OCI-LY1 (cell line): Measurements from ENCODE around the gene HDAC8.

ENCODE experiments used
- CTCF ChIP-seq: fragments of 200-600 bp; sonication (generic), shearing (Covaris generic); IDR thresholded peaks from 2 replicates; pipeline ENCODE4 v1.5.1; 2017; ENCODE audit warnings: mild to moderate bottlenecking, antibody characterized with exemption, low read length, moderate library complexity, mixed read lengths
- EZH2 ChIP-seq: fragments of 200-600 bp; sonication (generic), shearing (Covaris generic); IDR thresholded peaks from 2 replicates; pipeline ENCODE4 v1.8.0; 2017; ENCODE audit warnings: borderline replicate concordance, mixed run types, mild to moderate bottlenecking, antibody characterized with exemption, low read length, moderate library complexity, mixed read lengths

- no peak for TF ChIP-seq CTCF
- no peak for TF ChIP-seq EZH2
These were observed 93.0 kb downstream of the HDAC8 start for GRCh38 chrX:72479324-72480274.
